PC-3 (cell line): Measurements from ENCODE around the gene CD9. TPM values are rescaled to one million over a fixed set of nuclear protein-coding genes. Genes with fewer than 3 reads are reported as not detected.
"Not testable (repeated sequence)": the region's sequence is repeated elsewhere in the genome, so short reads cannot be mapped to it uniquely, and the experiment has no call there.

Experiments
- ATAC-seq: fragments of 200-7000 bp; cut with Tn5 transposase; 2 replicates; pipeline ENCODE4 v1.9.1; 2020; ENCODE audit warnings: mild to moderate bottlenecking, moderate library complexity
- BruUV-seq: library from RNA; stranded (reverse); fragments of 400-500 nt; replicated peaks from 2 replicates; lab custom pipeline; 2021; lab: Mats Ljungman, UMichigan
- CTCF ChIA-PET: fragments of 300-600 bp; sonication (Branson Sonifier 250); formaldehyde crosslinking; loops from one replicate; lab custom pipeline; 2022; ENCODE audit warnings: antibody characterized with exemption; lab: Charles Lee
- POLR2A ChIA-PET: fragments of 300-600 bp; sonication (Branson Sonifier 250); formaldehyde crosslinking; loops from one replicate; lab custom pipeline; 2022; ENCODE audit warnings: antibody characterized with exemption; ENCODE audit not compliant: unreplicated experiment; lab: Charles Lee
- DNase-seq: peaks from one replicate; pipeline ENCODE4 v3.0.0-alpha.2; 2015
- H2AFZ ChIP-seq: fragments of 300-600 bp; sonication (generic); 2 replicates; pipeline ENCODE4 v1.6.0; 2016; ENCODE audit warnings: antibody characterized with exemption, low read length
- H3F3A ChIP-seq: fragments of 300-600 bp; sonication (generic); one replicate; pipeline ENCODE4 v1.6.0; 2017; ENCODE audit warnings: antibody characterized with exemption, low read length, control low read depth, mild to moderate bottlenecking; ENCODE audit not compliant: unreplicated experiment
- H3K27ac ChIP-seq: fragments of 300-600 bp; sonication (generic); 2 replicates; pipeline ENCODE4 v1.5.1; 2016; ENCODE audit warnings: mild to moderate bottlenecking, low read length
- H3K27me3 ChIP-seq: fragments of 300-600 bp; sonication (generic); 2 replicates; pipeline ENCODE4 v1.6.1; 2016; ENCODE audit warnings: low read length, mixed read lengths
- H3K36me3 ChIP-seq: fragments of 300-600 bp; sonication (generic); 2 replicates; pipeline ENCODE4 v1.6.1; 2016; ENCODE audit warnings: low read depth, mixed run types, low read length, mixed read lengths
- H3K4me1 ChIP-seq: fragments of 300-600 bp; sonication (generic); 2 replicates; pipeline ENCODE4 v1.5.1; 2016; ENCODE audit warnings: low read length; ENCODE audit not compliant: insufficient read depth
- H3K4me2 ChIP-seq: fragments of 300-600 bp; sonication (generic); 2 replicates; pipeline ENCODE4 v1.6.0; 2016; ENCODE audit warnings: low read length
- H3K4me3 ChIP-seq: fragments of 300-600 bp; sonication (generic); 2 replicates; pipeline ENCODE4 v1.5.1; 2016; ENCODE audit warnings: mild to moderate bottlenecking, low read length, mixed read lengths
- H3K79me2 ChIP-seq: fragments of 300-600 bp; sonication (generic); 2 replicates; pipeline ENCODE4 v1.6.1; 2017; ENCODE audit warnings: low read length, mixed read lengths
- H3K9ac ChIP-seq: fragments of 300-600 bp; sonication (generic); 2 replicates; pipeline ENCODE4 v1.6.0; 2016; ENCODE audit warnings: mild to moderate bottlenecking, low read length
- H3K9me2 ChIP-seq: fragments of 300-600 bp; sonication (generic); replicated peaks from 2 replicates; pipeline ENCODE4 v1.6.1; 2016; ENCODE audit warnings: mixed run types, low read length, mixed read lengths
- H3K9me3 ChIP-seq: fragments of 300-600 bp; sonication (generic); 2 replicates; pipeline ENCODE4 v1.6.1; 2016; ENCODE audit warnings: low read length, mixed read lengths
- H4K20me1 ChIP-seq: fragments of 300-600 bp; sonication (generic); 2 replicates; pipeline ENCODE4 v1.6.1; 2016; ENCODE audit warnings: low read length, mixed read lengths
- CTCF ChIP-seq: fragments of 300-600 bp; sonication (generic); conservative IDR thresholded peaks from 2 replicates; pipeline ENCODE4 v1.5.1; 2017; ENCODE audit warnings: antibody characterized with exemption, low read depth, mild to moderate bottlenecking, low read length
- EZH2 ChIP-seq: fragments of 300-600 bp; sonication (generic); IDR thresholded peaks from one replicate; pipeline ENCODE4 v1.6.1; 2017; ENCODE audit warnings: antibody characterized with exemption, mild to moderate bottlenecking, low read length; ENCODE audit not compliant: unreplicated experiment
- EZH2phosphoT487 ChIP-seq: fragments of 300-600 bp; sonication (generic); IDR thresholded peaks from 2 replicates; pipeline ENCODE4 v1.6.1; 2018; ENCODE audit warnings: mild to moderate bottlenecking, antibody characterized with exemption, low read length, borderline replicate concordance
- intact Hi-C: fragments of 100-400 bp; cut with micrococcal nuclease; formaldehyde crosslinking; loops from 2 replicates; pipeline ENCODE4 v1.9.0; 2023
- total RNA-seq: library from RNA; depleted of rRNA; stranded (reverse); fragments of >200 nt; gene quantifications from 2 replicates; pipeline ENCODE4 v1.2.3, GENCODE V29; 2014

CD9 gene
- total RNA-seq, 1 experiment from 2014 or later: 174 TPM

- Histone ChIP-seq H4K20me1 (peaks cover 15% of the 10 kb centered on the region; the same call in 1 of the 2 replicates), H3F3A (no peaks in the 10 kb centered on the region), H3K27ac (no peak overlapping the region), H3K27me3 (no peaks in the 10 kb centered on the region), H3K9me2 (no peaks in the 10 kb centered on the region), H2AFZ (no peak overlapping the region), H3K9me3 (no peaks in the 10 kb centered on the region), H3K4me2 (no peak overlapping the region), H3K36me3 (peaks cover 5% of the 10 kb centered on the region; the same call in 1 of the 2 replicates), H3K4me3 (no peak overlapping the region), H3K4me1 (peaks cover 18% of the 10 kb centered on the region), H3K9ac (no peak overlapping the region), H3K79me2 (peaks cover 98% of the 10 kb centered on the region)
- intact Hi-C loops: no loop called here
- ChIA-PET CTCF (no interaction called here), POLR2A (interaction anchor here (0.7 kb wide), 1 partner anchor 72 kb away, joined by 5 read pairs; no protein-coding TSS in a partner anchor)
- DNase-seq (no peak), ATAC-seq (no peak)
- BruUV-seq: no TSS peak
- TF ChIP-seq CTCF (no peak), EZH2 (no peak), EZH2phosphoT487 (no peak)
These were observed 7.2 kb downstream of the CD9 start for GRCh38 chr12:6207259-6207925.

- Histone ChIP-seq H3K36me3 (peaks cover 6% of the 10 kb centered on the region; the same call in 1 of the 2 replicates), H3K79me2 (peaks cover 98% of the 10 kb centered on the region)
- no peak for ATAC-seq
These were observed 7.9 kb downstream of the CD9 start for GRCh38 chr12:6208130-6208529.

GRCh38 chr12:6209428-6209827 is 9.2 kb downstream of the CD9 start:
- BruUV-seq, H3K27ac ChIP-seq, H3F3A ChIP-seq, H4K20me1 ChIP-seq, H3K27me3 ChIP-seq, H3K9me2 ChIP-seq, H3K4me2 ChIP-seq, H3K9me3 ChIP-seq, H3K4me3 ChIP-seq, ATAC-seq, H3K9ac ChIP-seq, CTCF ChIA-PET, intact Hi-C loops, H3K36me3 ChIP-seq, H2AFZ ChIP-seq, DNase-seq, POLR2A ChIA-PET: not testable (repeated sequence)
- peaks cover 27% of the 10 kb centered on the region for H3K4me1 ChIP-seq
- H3K79me2 ChIP-seq: peaks cover 98% of the 10 kb centered on the region

More at GRCh38 chr12:6208130-6208529, 7.9 kb downstream of the CD9 start:
- Histone ChIP-seq H3K4me1 (peaks cover 16% of the 10 kb centered on the region), H3K27me3 (no peaks in the 10 kb centered on the region), H3K27ac (no peak overlapping the region), H3K4me3 (no peak overlapping the region), H3K9ac (no peak overlapping the region), H3K9me3 (no peaks in the 10 kb centered on the region), H3K9me2 (no peaks in the 10 kb centered on the region), H2AFZ (no peak overlapping the region), H4K20me1 (peaks cover 7% of the 10 kb centered on the region; the same call in 1 of the 2 replicates), H3F3A (no peaks in the 10 kb centered on the region), H3K4me2 (no peak overlapping the region)
- POLR2A ChIA-PET: no interaction called here
- no peak for DNase-seq
- TF ChIP-seq CTCF (no peak), EZH2 (no peak), EZH2phosphoT487 (no peak)
- CTCF ChIA-PET: no interaction called here
- BruUV-seq: no TSS peak
- intact Hi-C loops: no loop called here
